Measurements from ENCODE around the gene ADGRF1. TPM values are rescaled to one million over a fixed set of nuclear protein-coding genes. Genes with fewer than 3 reads are reported as not detected.
"Not testable (repeated sequence)": the region's sequence is repeated elsewhere in the genome, so short reads cannot be mapped to it uniquely, and the experiment has no call there.

Gene ADGRF1
- total RNA-seq, 1 experiment from 2014 or later, result not detected

DNA sequence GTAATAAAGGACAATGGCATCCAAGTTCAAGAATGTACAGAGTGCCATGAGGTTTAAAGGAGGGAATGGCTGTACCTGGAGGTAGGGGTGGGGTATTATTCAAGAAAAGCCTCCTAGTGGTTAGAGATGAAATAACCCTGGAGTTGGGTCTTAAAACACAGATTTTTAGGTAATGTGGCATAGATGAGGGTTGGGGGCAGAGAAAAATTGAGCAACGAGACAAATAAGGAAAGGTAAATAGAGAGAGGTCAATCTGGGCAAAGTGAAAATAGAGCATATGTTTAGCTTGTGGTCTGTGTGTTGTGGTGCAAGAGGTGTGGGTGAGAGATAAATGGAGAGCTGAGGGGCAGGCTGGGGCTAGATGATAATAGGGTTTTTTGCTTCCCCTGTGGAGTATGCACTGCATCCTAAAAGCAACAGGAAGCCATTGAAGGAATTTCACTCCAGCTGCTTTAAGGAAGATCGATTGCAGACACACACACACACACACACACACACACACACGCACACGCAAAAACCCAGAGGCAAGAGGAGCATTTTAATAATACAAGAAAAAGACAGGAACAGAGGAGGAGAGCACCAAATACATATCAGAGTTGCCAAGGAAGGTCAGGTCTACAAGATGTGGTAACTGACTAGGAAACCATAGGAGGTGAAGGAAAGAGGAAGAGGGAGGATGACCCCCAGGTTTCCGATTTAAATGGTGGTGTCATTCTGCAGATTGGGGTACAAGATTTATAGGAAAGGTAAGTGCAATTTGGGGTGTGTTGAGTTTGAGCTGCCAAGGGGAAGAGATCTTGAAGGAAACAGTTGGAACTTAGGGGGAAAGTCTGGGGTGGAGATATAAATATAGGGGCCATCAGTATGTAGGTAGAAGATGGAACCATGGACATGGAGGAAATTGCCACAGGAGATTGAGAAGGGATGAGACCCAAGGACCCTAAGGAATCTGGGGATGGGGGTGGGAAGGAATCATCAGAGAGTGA lies 31.3 kb upstream of the ADGRF1 start:
- no peak for DNase-seq (ENCODE audit: low read depth in 1 of 2, low spot score in 2 of 2)
- Histone ChIP-seq H3K36me3 (no peaks in the 10 kb centered on the region), H3K9me3 (replicated peaks) (no peaks in the 10 kb centered on the region), H3K27ac (no peak overlapping the region), H3K27me3 (replicated peaks) (peaks cover 4% of the 10 kb centered on the region; the same call in 1 of the 2 replicates), H3K4me1 (replicated peaks) (no peaks in the 10 kb centered on the region), H3K4me3 (no peak overlapping the region)

DNA sequence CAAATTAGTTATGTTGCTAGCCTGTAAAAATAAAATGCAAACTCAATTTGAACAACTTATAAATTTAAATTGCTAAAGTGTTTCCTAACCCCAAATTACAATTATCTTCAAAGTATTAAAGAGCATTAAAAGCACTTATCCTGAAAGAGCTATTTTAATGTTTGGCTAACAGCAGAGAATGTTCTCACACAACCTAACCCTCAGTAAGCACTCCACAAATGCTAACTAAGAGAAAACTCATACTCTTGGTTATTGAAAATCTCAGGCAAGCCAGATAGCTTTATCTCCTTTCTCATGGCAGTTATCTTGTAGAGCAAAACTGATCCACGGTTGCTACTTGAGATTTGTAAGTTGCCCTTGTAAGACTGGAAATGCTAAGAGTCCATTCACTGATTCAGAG lies 30.5 kb upstream of the ADGRF1 start:
- no peak for DNase-seq (ENCODE audit: low read depth in 1 of 2, low spot score in 2 of 2)
- H3K27ac ChIP-seq, result no peak overlapping the region
- H3K27me3 ChIP-seq (replicated peaks), result 0 out of 2 replicates have a peak, but pooled peaks cover 4% of the 10 kb centered on the region
- H3K36me3 ChIP-seq, result no peaks in the 10 kb centered on the region
- no peaks in the 10 kb centered on the region for H3K4me1 ChIP-seq (replicated peaks)
- H3K4me3 ChIP-seq, result no peak overlapping the region
- no peaks in the 10 kb centered on the region for H3K9me3 ChIP-seq (replicated peaks)

DNA sequence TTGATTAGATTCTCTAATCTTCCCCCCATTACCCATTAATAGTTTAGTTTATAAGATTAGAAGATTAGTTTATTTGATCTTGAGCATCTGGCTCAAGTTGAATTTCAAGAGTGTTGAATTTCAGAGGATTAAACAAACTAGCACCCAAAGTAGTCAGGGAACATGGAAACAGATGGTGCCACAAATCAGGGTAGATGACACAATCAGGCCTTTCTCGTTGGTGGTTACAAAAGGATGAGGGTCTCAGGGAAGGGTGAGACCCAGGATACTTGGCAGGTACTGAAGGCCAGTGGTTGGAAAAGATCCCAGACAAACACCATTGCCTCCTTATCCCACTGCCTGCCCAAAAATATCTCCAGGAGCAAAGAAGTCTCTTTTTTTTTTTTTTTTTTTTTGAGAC lies 29.5 kb upstream of the ADGRF1 start:
- no peak overlapping the region for H3K4me3 ChIP-seq
- H3K9me3 ChIP-seq (replicated peaks), result no peaks in the 10 kb centered on the region
- no peak for DNase-seq (ENCODE audit: low read depth in 1 of 2, low spot score in 2 of 2)
- H3K36me3 ChIP-seq, result no peaks in the 10 kb centered on the region
- H3K27me3 ChIP-seq (replicated peaks), result 0 out of 2 replicates have a peak, but pooled peaks cover 4% of the 10 kb centered on the region
- no peaks in the 10 kb centered on the region for H3K4me1 ChIP-seq (replicated peaks)
- H3K27ac ChIP-seq, result no peak overlapping the region

DNA sequence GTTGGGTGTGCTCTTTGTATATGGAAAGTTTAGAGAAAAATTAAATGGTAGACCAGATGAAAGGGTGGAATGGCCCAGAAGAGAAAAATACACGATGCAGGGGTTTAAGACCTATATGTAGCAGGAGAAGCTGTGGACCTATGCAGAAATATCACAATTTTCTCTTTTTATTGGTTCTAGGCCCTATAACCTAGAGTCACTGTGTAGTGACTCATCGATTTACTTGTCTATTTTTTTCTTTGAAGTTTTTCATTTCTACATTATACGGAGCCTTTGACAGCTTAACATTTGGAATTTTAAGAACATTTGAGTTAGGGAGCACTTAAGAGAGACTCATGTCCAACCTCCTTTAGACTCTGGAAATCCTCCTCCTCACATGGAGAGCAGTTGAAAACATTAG lies 28.3 kb upstream of the ADGRF1 start:
- Histone ChIP-seq H3K36me3 (no peaks in the 10 kb centered on the region), H3K9me3 (replicated peaks) (no peaks in the 10 kb centered on the region), H3K27me3 (replicated peaks) (no peaks in the 10 kb centered on the region), H3K27ac (no peak overlapping the region), H3K4me3 (no peak overlapping the region), H3K4me1 (replicated peaks) (no peaks in the 10 kb centered on the region)
- DNase-seq (ENCODE audit: low read depth in 1 of 2, low spot score in 2 of 2), result no peak

DNA sequence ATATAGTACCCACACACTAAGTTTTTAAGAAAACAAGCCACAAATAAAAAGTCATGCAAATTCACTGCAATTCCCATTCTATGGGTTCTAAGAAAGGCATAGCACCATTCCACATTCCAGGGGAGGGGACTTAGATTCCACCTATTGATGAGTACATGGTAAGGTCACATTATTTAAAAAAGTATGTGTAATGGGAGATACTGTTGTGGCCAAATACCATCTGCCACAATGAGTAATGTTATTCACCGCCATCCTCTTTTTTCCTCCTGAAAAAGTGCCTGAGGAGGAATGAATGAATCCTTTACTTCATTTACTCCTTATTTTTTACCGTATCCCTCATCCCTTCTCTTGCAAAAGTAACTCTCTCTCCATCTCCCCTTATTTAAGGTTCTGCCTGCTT lies 27.0 kb upstream of the ADGRF1 start:
- no peak overlapping the region for H3K4me3 ChIP-seq
- H3K9me3 ChIP-seq (replicated peaks), result no peaks in the 10 kb centered on the region
- no peaks in the 10 kb centered on the region for H3K36me3 ChIP-seq
- H3K27me3 ChIP-seq (replicated peaks), result no peaks in the 10 kb centered on the region
- DNase-seq (ENCODE audit: low read depth in 1 of 2, low spot score in 2 of 2), result no peak
- H3K4me1 ChIP-seq (replicated peaks), result no peaks in the 10 kb centered on the region
- H3K27ac ChIP-seq, result no peak overlapping the region

GRCh38 chr6:47066418-47066817 lies 24.3 kb upstream of the ADGRF1 start:
- no peak for DNase-seq (ENCODE audit: low read depth in 1 of 2, low spot score in 2 of 2)
- H3K27me3 ChIP-seq (replicated peaks), result no peaks in the 10 kb centered on the region
- no peaks in the 10 kb centered on the region for H3K9me3 ChIP-seq (replicated peaks)
- no peak overlapping the region for H3K27ac ChIP-seq
- no peaks in the 10 kb centered on the region for H3K4me1 ChIP-seq (replicated peaks)
- no peak overlapping the region for H3K4me3 ChIP-seq
- H3K36me3 ChIP-seq, result no peaks in the 10 kb centered on the region

GRCh38 chr6:47064274-47064673 lies 22.1 kb upstream of the ADGRF1 start:
- Histone ChIP-seq H3K36me3 (no peaks in the 10 kb centered on the region), H3K27ac (no peak overlapping the region), H3K9me3 (replicated peaks) (no peaks in the 10 kb centered on the region), H3K4me3 (no peak overlapping the region), H3K27me3 (replicated peaks) (no peaks in the 10 kb centered on the region), H3K4me1 (replicated peaks) (no peaks in the 10 kb centered on the region)
- DNase-seq (ENCODE audit: low read depth in 1 of 2, low spot score in 2 of 2), result no peak

- Histone ChIP-seq H3K36me3 (no peaks in the 10 kb centered on the region), H3K9me3 (replicated peaks) (no peaks in the 10 kb centered on the region), H3K4me1 (replicated peaks) (no peaks in the 10 kb centered on the region), H3K27ac (no peak overlapping the region), H3K27me3 (replicated peaks) (no peaks in the 10 kb centered on the region), H3K4me3 (no peak overlapping the region)
- no peak for DNase-seq (ENCODE audit: low read depth in 1 of 2, low spot score in 2 of 2)
Observed at GRCh38 chr6:47062346-47062745, 20.2 kb upstream of the ADGRF1 start.

DNA sequence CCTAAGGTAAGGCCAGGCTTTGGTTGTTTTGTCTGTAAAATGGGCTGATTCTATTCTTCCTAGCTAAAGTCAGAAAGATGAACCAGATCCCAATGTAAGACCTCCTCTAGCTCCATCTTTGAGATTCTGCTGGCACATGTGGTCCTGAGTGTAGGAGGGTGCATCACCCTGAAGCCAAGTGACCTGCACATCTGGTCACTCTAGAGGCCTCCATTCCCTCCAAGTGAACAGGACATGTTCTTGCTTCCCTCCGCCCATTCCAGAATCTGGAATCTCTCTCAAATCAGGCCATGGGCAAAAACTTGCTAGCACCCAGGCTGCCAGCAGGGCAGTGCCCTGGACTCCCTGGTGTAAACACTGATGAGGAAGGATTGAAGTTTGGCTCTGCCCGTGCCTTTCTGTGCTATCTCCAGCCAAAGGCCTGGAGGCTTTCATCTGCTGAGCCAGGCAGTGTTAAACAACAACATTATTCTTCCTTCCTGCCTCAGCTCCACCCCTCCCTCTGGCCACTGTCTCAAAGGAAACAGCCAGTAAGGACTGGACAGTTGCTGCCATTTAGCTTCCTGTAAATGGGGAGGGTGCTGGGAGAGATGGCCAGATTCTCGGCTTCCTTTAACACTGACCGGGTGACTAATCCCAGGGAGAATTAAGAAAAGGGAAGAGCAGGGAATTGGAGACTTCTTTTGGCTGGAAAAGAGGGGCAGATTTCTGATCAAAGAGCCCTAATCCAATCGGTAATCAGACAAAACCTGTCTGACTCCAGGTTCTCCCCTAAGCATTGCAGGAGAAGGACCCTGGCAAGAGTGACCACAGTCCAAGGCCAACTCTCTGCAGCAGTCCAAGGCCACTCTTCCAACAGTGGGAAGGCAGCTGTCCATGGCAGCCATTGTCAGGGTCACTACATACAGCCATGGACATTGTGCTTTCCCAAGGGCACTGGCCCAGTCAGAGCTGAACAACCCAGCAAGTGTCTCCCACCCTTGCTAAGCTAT lies 19.5 kb upstream of the ADGRF1 start:
- no peaks in the 10 kb centered on the region for H3K36me3 ChIP-seq

DNA sequence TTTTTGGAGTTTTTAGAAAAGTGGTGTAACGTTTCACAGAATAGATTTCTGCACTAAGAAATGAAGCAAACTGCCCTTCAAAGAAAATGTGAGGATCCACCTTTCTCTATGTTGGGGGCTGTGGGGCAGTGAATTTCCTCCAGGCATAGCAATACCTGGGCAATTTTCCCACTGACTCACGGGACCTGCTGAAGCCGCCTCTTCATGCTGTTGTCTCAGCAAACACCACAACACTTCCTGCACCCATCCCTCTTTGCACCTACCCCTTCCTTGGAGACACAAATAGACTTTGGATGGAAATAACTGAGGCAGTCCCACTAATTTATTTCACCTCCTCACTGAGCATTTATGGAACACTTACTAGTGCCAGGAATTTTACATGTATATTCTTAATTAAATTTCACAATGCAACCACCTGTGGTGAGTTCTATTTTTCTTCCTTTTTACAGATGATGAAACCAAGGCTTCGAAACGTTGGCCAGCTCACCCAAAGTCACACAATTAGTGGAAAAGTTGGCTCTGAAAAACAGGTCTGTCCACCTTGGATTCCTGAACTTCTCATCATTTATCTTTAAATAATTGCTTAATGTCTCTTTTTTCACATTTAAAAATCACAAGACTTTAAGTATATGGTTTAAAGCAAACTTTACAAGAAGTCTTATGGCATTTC lies 17.2 kb upstream of the ADGRF1 start:
- no peak overlapping the region for H3K4me3 ChIP-seq
- no peak for DNase-seq (ENCODE audit: low read depth in 1 of 2, low spot score in 2 of 2)
- no peak overlapping the region for H3K27ac ChIP-seq
- no peaks in the 10 kb centered on the region for H3K9me3 ChIP-seq (replicated peaks)
- H3K4me1 ChIP-seq (replicated peaks), result no peaks in the 10 kb centered on the region
- H3K27me3 ChIP-seq (replicated peaks), result no peaks in the 10 kb centered on the region
- no peaks in the 10 kb centered on the region for H3K36me3 ChIP-seq

More for the DNA sequence above, 19.5 kb upstream of the ADGRF1 start:
- no peak for DNase-seq (ENCODE audit: low read depth in 1 of 2, low spot score in 2 of 2)
- Histone ChIP-seq H3K4me3 (no peak overlapping the region), H3K27ac (no peak overlapping the region), H3K4me1 (replicated peaks) (no peaks in the 10 kb centered on the region), H3K27me3 (replicated peaks) (no peaks in the 10 kb centered on the region), H3K9me3 (replicated peaks) (no peaks in the 10 kb centered on the region)

DNA sequence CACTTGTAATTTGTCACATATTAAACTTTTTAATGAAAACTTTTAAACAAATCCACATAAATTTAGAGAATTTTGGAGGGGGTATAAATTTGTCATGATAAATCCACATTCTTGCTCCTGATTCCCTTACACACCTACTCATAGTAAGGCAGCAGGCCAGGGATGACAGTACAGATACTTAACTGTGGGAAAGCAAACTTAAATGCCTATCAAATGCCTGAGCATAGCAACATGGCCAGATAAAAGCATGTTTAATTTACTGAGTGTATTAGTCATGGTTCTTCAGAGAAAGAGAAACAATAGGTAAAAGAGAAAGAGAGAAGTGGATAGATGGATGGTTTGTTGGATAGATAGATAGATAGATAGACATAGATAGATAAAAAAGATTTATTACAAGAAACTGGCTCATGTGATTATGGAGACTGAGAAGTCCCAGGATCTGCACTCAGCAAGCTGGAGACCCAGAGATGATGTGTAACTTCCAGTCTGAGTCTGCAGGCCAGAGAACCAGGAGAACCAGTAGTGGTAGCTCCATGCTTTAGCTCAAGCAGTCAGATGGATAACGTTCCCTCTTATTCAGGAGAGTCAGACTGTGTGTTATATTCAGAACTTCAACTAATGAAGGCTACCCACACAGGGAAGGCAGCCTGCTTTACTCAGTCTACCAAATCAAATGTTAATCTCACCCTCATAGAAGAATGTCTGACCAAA lies 15.9 kb upstream of the ADGRF1 start:
- no peaks in the 10 kb centered on the region for H3K9me3 ChIP-seq (replicated peaks)
- H3K4me3 ChIP-seq, result no peak overlapping the region
- no peaks in the 10 kb centered on the region for H3K36me3 ChIP-seq
- H3K27me3 ChIP-seq (replicated peaks), result no peaks in the 10 kb centered on the region
- no peaks in the 10 kb centered on the region for H3K4me1 ChIP-seq (replicated peaks)
- H3K27ac ChIP-seq, result no peak overlapping the region
- no peak for DNase-seq (ENCODE audit: low read depth in 1 of 2, low spot score in 2 of 2)

- Histone ChIP-seq H3K27me3 (replicated peaks) (no peaks in the 10 kb centered on the region), H3K36me3 (no peaks in the 10 kb centered on the region), H3K27ac (no peak overlapping the region), H3K9me3 (replicated peaks) (no peaks in the 10 kb centered on the region), H3K4me3 (no peak overlapping the region), H3K4me1 (replicated peaks) (no peaks in the 10 kb centered on the region)
- no peak for DNase-seq (ENCODE audit: low read depth in 1 of 2, low spot score in 2 of 2)
Observed at GRCh38 chr6:47056832-47057231, 14.7 kb upstream of the ADGRF1 start.

DNA sequence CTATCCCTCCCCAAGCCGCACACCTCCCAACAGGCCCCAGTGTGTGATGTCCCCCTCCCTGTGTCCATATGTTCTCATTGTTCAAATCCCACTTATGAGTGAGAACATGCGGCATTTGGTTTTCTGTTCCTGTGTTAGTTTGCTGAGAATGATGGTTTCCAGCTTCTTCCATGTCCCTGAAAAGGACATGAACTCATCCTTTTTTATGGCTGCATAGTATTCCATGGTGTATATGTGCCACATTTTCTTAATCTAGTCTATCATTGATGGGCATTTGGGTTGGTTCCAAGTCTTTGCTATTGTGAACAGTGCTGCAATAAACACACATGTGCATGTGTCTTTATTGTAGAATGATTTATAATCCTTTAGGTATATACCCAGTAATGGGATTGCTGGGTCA lies 12.2 kb upstream of the ADGRF1 start:
- H3K9me3 ChIP-seq (replicated peaks); H3K4me1 ChIP-seq (replicated peaks); H3K4me3 ChIP-seq; DNase-seq (ENCODE audit: low read depth in 1 of 2, low spot score in 2 of 2); H3K27me3 ChIP-seq (replicated peaks); H3K36me3 ChIP-seq; H3K27ac ChIP-seq: not testable (repeated sequence)

Measured in SJSA1 (cell line).